Activated naive CD4-positive, alpha-beta T cell treated with anti-CD3 and anti-CD28 coated beads, Interleukin-2, amount 50 U/mL, for 24 hours (primary cell): ENCODE measurements around the gene ITGB5.
"Not testable (repeated sequence)": the region's sequence is repeated elsewhere in the genome, so short reads cannot be mapped to it uniquely, and the experiment has no call there.

Experiments
- H3K27ac Mint-ChIP-seq: one replicate; pipeline ENCODE4 v1.8.0; 2021; ENCODE audit warnings: mild to moderate bottlenecking, mixed read lengths
- H3K27me3 Mint-ChIP-seq: one replicate; pipeline ENCODE4 v1.8.0; 2021; ENCODE audit warnings: mixed read lengths
- H3K36me3 Mint-ChIP-seq: one replicate; pipeline ENCODE4 v1.8.0; 2021; ENCODE audit warnings: mixed read lengths
- H3K4me1 Mint-ChIP-seq: one replicate; pipeline ENCODE4 v1.8.0; 2021; ENCODE audit warnings: mixed read lengths
- H3K4me3 Mint-ChIP-seq: one replicate; pipeline ENCODE4 v1.8.0; 2021; ENCODE audit warnings: mild to moderate bottlenecking, mixed read lengths
- H3K9me3 Mint-ChIP-seq: one replicate; pipeline ENCODE4 v1.8.0; 2021; ENCODE audit warnings: mixed read lengths

ITGB5 gene

DNA sequence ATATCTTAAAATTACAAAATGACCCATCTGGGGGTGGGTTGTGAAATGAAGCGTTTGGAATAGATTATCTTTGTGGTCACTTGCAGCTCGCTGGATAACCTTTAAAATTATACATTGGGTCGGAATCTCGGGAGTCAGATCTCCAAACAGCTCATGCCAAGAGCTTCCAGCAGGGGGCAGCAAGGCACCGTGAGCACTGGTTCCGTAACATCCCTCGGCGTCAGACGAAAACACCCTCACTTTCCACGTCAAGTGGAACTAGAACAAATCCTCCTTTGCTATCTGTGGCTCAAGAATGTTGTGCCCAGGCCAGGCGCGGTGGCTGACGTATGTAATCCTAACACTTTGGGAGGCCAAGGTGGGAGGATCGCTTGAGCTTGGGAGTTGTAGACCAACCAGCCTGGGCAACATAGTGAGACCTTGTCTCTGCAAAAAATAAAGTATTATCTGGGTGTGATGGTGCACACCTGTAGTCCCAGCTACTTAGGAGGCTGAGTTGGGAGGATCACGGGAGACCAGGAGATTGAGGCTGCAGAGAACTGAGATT, 125.8 kb downstream of the ITGB5 start:
- Mint-ChIP-seq H3K9me3 (no peaks in the 10 kb centered on the region), H3K4me3 (peak overlapping the region; percentile 12), H3K27me3 (peaks cover 1% of the 10 kb centered on the region), H3K4me1 (peaks cover 6% of the 10 kb centered on the region), H3K27ac (no peak overlapping the region), H3K36me3 (no peaks in the 10 kb centered on the region)

DNA sequence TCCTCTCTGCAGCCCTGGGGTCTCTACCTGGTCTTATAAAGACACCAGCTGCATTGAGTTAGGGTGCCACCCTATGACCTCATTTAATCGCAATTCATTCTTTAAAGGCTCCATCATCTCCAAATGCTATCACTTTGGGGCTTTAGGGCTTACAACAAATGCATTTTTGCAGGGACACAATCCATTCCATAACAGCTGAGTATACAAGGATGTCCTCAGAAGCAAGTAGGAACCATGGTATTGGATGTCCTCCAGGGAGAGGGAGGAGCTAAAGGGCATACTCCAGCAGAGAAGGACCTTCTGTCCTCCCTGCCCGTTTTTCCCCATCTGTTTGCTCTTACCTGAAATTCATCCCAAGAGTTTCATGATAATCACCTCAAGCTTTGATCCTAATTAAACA, 126.6 kb downstream of the ITGB5 start:
- Mint-ChIP-seq H3K27me3 (peaks cover 1% of the 10 kb centered on the region), H3K27ac (no peak overlapping the region), H3K4me1 (peaks cover 6% of the 10 kb centered on the region), H3K9me3 (no peaks in the 10 kb centered on the region), H3K36me3 (no peaks in the 10 kb centered on the region), H3K4me3 (no peak overlapping the region)

DNA sequence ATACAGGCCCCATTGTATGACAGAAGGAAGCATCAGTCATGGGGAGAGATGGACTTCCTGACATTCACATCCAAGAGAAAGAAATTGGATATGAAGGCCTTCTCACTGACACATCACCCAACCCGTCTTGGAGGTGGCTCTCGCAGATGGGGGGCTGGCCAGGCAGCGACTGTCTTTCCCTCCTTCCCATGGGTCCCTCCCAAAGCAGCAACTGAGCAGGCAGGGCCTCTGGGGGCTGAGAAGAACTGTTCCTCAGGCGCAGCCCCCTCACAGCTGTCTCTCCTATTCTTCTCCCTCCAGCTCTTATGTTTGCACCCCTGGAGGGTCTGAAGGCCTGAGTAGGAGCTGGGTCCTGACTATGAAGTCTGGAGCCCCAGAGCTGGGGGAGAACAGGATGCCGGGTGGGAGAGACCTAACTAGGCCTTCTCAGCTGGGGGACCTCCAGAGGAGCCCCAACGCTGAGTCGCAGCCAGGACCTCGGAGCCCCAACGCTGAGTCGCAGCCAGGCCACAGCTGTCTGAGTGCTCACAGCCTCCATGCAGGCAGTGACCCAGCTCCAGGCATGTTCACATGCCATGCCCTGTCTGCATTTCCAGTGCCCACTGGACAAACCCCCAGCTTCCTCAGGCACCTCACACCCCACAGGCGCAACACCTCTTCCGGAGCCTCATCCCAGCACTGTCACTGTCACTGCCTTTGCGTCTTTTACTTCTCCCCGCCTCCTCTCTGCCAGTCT, 127.3 kb downstream of the ITGB5 start:
- no peak overlapping the region for H3K4me3 Mint-ChIP-seq
- no peaks in the 10 kb centered on the region for H3K9me3 Mint-ChIP-seq
- H3K27ac Mint-ChIP-seq: no peak overlapping the region
- H3K36me3 Mint-ChIP-seq: no peaks in the 10 kb centered on the region
- H3K4me1 Mint-ChIP-seq: peaks cover 6% of the 10 kb centered on the region
- H3K27me3 Mint-ChIP-seq: peaks cover 1% of the 10 kb centered on the region

DNA sequence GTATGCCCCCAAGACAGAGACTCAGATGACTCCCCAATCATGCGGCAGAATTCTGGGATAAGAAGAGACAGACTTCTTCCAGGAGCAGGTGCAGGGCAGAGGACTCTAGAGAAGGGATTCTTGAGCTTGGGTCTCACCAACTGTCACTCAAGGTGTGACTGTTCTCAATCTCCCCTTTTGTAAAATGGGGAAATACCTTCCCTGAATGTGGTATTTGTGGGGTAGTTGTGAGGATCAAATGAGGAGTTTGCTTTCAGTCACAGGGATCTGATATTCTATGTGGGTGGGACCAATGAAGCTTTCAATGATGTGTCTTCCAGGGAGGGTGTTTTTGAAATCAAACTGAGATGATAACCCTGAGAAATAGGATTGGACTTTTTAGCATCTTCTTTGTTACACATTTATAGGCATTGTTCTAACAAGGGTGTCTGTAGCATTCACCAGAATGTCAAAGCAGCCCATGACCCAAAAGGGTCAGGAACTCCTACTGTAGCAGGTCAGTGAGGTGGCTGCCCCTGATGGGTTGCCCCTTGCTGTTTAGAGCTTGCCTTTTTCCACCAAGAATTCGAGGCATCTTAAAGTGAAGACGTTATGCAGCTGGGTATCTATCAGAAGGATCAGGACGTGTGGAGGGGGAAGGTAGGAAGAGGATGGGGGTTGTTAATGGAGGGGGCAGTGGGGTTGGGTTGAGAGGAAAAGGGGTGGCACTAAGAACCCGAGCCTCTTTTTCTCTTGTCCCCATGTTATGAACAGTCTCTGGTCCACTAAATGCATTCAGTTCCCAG, 128.1 kb downstream of the ITGB5 start:
- H3K27ac Mint-ChIP-seq: peak overlapping the region; percentile 30
- no peak overlapping the region for H3K4me3 Mint-ChIP-seq
- peaks cover 1% of the 10 kb centered on the region for H3K27me3 Mint-ChIP-seq
- H3K9me3 Mint-ChIP-seq: no peaks in the 10 kb centered on the region
- peaks cover 6% of the 10 kb centered on the region for H3K4me1 Mint-ChIP-seq
- H3K36me3 Mint-ChIP-seq: no peaks in the 10 kb centered on the region

DNA sequence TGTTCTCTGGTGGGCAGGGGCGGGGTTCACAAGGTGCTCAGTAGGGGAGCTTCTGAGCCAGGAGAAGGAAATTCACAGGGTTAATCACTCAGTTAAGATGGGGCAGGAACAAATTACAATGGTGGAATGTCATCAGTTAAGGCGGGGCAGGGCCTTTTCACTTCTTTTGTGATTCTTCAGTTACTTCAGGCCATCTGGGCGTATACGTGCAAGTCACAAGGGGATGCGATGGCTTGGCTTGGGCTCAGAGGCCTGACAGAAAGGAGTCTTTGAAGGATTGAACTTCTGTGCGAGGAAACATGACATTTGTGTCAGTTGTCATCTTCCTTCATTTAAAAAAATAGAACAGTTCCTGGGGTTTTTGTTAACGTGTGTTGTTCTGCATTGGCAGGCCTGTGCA, 129.2 kb downstream of the ITGB5 start:
- H3K27ac Mint-ChIP-seq, H3K9me3 Mint-ChIP-seq, H3K36me3 Mint-ChIP-seq, H3K4me1 Mint-ChIP-seq, H3K4me3 Mint-ChIP-seq, H3K27me3 Mint-ChIP-seq: not testable (repeated sequence)

DNA sequence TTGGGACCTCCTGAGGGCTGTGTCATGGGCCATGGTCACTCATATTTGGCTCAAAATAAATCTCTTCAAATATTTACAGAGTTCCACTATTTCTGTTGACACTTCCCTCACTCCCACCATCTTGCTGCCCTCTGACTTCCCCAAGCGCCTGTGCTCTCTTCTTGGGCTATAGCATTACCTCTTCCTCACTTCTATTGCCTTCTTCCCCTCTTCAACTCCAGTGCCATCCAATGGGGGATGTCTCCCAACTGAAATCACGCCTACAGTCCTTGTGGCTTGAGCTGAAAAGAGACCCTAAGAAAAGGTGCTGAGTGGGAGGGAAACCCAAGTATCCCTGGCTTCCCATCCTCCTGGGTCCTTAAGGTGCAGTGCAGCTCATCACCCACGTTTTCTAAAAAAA, 135.1 kb downstream of the ITGB5 start:
- Mint-ChIP-seq H3K9me3 (no peaks in the 10 kb centered on the region), H3K36me3 (no peaks in the 10 kb centered on the region), H3K4me1 (no peaks in the 10 kb centered on the region), H3K27ac (no peak overlapping the region), H3K27me3 (no peaks in the 10 kb centered on the region), H3K4me3 (no peak overlapping the region)

DNA sequence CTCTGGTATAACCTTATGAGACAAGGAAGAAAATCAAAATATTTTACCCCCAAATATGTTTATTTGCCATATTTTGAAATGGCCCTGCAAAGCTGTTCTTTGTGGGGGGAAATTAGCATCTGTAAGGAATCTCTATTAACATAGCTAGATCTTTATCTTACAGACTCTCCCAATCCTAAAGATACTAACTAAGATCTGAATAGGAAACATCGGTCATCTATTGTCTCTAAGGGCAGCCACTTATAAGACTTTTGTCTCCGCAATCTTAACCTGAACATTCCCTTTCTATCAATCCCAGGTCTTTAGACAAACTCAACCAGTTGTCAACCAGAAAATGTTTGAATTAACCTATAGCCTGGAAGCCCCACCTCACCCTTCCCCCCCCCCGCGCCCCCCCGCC, 135.7 kb downstream of the ITGB5 start:
- Mint-ChIP-seq H3K27ac (no peak overlapping the region), H3K4me3 (no peak overlapping the region), H3K27me3 (no peaks in the 10 kb centered on the region), H3K9me3 (no peaks in the 10 kb centered on the region), H3K36me3 (peaks cover under 1% of the 10 kb centered on the region), H3K4me1 (no peaks in the 10 kb centered on the region)

DNA sequence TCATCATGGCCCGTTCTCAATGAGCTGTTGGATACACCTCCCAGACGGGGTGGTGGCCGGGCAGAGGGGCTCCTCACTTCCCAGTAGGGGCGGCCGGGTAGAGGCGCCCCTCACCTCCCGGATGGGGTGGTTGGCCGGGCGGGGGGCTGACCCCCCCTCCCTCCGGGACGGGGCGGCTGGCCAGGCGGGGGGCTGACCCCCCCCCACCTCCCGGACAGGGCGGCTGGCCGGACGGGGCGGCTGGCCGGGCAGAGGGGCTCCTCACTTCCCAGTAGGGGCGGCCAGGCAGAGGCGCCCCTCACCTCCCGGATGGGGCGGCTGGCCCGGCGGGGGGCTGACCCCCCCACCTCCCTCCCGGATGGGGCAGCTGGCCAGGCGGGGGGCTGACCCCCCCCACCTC, 137.3 kb downstream of the ITGB5 start:
- not testable (repeated sequence) for H3K4me3 Mint-ChIP-seq, H3K27me3 Mint-ChIP-seq, H3K4me1 Mint-ChIP-seq, H3K27ac Mint-ChIP-seq, H3K9me3 Mint-ChIP-seq, H3K36me3 Mint-ChIP-seq

DNA sequence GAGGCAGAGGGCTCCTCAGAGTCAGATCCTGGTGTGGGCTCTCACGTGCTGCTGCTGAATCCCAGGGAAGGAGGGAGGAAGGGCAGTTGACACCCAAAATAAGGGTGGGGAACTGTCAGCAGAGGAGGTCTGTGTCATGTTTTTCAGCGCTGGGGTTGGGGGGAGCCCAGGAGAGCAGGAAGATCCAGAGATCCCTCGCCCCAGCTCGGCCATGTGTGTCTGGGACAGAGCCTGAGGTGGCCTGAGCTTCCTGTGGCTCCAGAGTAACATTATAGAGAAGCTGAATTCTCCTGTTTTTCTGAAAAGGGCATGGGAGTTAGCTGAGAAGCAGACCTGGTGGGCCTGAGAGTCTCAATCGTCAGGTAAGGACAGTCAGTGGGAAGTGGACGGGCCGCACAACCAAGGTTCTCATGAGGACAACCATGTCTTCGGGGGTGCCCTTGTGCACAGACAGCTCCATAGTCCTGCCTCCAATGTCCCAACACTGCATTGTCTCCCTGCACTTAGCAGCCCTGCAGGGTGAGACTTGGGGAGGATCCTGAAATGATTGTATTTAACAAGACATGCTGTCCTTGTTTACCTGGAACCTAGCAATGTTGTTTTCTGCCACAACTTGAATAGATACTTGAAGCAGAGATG, 138.5 kb downstream of the ITGB5 start:
- Mint-ChIP-seq H3K27me3 (no peaks in the 10 kb centered on the region), H3K36me3 (peaks cover 3% of the 10 kb centered on the region), H3K27ac (peak overlapping the region; percentile 23), H3K4me3 (no peak overlapping the region), H3K4me1 (no peaks in the 10 kb centered on the region), H3K9me3 (no peaks in the 10 kb centered on the region)

DNA sequence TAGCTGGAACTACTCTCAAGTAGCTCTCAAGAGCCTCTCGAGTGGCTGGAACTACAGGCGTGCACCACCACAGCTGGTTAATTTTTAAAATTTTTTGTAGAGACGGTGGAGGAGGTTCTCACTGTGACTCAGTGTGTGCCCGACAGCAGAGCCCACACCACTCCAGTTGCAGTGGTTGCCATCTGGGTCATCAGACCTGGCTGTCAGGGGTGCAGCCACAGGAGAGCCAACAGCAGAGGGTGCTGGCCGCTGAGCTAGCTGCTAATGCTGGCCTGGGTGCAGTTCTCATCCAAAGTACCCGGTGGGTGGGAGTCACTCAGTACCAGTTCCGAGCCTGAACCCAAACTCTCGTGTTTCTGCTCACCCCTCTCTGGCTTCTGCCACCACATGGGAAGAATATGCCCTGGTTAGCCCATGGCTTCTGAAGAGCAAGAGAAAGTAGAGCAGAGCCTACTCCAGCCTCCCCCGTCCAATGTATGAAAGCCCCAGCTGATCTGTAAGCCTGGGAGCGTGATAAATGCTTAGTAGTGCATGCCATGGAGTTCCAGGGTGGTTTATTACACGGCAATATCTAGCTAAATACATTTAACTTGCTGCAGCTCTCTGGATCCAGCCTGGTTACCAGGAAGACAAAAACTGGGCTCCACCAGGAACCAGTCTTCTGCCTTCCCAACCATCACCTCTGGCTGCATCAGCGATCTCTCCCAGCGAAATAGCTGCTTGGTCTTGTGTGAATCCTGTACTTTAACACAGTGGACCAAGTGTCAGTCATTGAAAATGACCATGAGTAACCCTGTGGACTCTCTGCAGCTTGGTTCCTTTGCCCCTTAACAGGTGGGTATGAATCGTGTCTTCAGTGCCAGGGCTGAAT, 139.8 kb downstream of the ITGB5 start:
- Mint-ChIP-seq H3K27me3 (no peaks in the 10 kb centered on the region), H3K4me1 (no peaks in the 10 kb centered on the region), H3K36me3 (peaks cover 4% of the 10 kb centered on the region), H3K27ac (no peak overlapping the region), H3K9me3 (no peaks in the 10 kb centered on the region), H3K4me3 (no peak overlapping the region)

DNA sequence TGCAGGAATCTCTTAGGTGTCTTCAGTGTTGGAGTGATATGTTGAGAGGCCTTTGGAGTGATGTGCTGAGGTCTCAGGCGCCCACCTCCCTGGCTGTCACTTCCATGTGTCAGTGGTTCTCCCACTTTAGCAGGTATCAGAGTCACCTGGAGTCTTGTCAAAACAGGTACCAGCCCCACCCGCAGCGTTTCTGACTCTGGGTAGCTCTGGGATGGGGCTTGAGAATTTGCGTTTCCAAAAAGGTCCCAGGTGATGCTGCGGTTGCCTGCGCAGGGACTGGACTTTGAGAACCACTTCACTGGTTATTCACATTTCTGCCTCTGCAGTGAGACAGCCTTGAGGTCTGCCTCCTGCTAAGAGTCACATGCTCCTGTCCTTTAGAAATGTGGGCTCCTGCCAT, 141.4 kb downstream of the ITGB5 start:
- no peak overlapping the region for H3K27ac Mint-ChIP-seq
- no peaks in the 10 kb centered on the region for H3K4me1 Mint-ChIP-seq
- H3K36me3 Mint-ChIP-seq: peaks cover 4% of the 10 kb centered on the region

DNA sequence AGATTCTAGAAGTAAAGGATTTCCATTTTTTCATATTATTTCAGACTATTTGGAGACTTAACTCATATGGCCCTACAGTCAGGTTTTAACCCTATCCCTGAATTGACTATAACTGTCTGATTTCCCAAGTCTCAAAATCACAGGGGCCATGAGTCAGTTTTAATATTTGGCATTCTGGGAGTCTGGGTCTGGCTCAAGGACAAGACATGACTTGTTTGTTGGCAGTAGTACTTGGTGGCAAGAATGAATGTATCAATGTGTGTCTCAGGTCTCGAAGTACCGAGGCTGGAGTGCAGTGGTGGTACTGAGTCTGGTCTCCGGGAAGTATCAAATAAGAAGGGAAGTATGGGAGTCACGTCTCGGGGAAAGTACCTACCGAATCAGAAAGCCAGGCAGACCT, 146.1 kb downstream of the ITGB5 start:
- H3K4me1 Mint-ChIP-seq: peaks cover 19% of the 10 kb centered on the region
- peaks cover 10% of the 10 kb centered on the region for H3K36me3 Mint-ChIP-seq
- peak overlapping the region; percentile 36 for H3K27ac Mint-ChIP-seq
- no peaks in the 10 kb centered on the region for H3K27me3 Mint-ChIP-seq
- H3K4me3 Mint-ChIP-seq: no peak overlapping the region
- no peaks in the 10 kb centered on the region for H3K9me3 Mint-ChIP-seq

More for the DNA sequence above, 141.4 kb downstream of the ITGB5 start:
- H3K4me3 Mint-ChIP-seq: no peak overlapping the region
- H3K27me3 Mint-ChIP-seq: no peaks in the 10 kb centered on the region
- H3K9me3 Mint-ChIP-seq: no peaks in the 10 kb centered on the region

DNA sequence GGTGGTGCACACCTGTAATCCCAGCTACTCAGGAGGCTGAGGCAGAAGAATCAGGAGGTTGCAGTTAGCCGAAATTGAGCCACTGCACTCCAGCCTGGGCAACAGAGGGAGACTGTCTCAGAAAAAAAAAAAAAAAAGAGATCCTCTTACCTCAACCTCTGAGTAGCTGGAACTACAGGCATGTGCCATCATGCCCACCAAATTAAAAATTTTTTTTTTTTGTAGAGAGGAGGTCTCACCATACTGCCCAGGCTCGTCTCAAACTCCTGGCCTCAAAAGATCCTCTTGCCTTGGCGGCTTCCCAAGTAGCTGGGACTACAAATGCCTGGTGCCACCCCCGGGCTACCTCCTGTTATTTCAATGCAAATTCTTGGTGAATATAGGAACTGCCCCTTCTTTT, 155.4 kb downstream of the ITGB5 start:
- Mint-ChIP-seq H3K27me3 (peaks cover 2% of the 10 kb centered on the region), H3K9me3 (no peaks in the 10 kb centered on the region), H3K4me1 (peaks cover 34% of the 10 kb centered on the region), H3K36me3 (peaks cover 5% of the 10 kb centered on the region), H3K4me3 (peak overlapping the region; percentile 100), H3K27ac (peak overlapping the region; percentile 72)

DNA sequence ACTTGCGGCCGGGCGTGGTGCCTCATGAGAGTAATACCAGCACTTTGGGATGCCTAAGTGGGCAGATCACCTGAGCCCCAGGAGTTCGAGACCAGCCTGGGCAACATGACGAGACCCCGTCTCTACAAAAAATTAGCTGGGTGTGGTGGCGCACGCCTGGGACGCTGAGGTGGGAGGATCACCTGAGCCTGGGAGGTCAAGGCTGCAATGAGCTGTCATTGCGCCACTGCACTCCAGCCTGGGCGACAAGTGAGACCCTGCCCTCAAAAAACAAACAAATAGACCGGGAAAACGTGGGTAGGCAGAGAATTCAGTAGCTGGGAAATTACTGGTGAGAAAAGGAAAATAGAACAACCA, 156.2 kb downstream of the ITGB5 start:
- Mint-ChIP-seq H3K9me3 (no peaks in the 10 kb centered on the region), H3K27me3 (peaks cover 5% of the 10 kb centered on the region), H3K27ac (peak overlapping the region; percentile 100), H3K4me1 (peaks cover 34% of the 10 kb centered on the region), H3K36me3 (peaks cover 5% of the 10 kb centered on the region), H3K4me3 (peak overlapping the region; percentile 100)
